H1 (cell line): ENCODE measurements around the gene TNNT1. TPM values are rescaled to one million over a fixed set of nuclear protein-coding genes. Genes with fewer than 3 reads are reported as not detected.

Experiments used
- ATF3 ChIP-seq: IDR thresholded peaks from 2 replicates; pipeline ENCODE4 v1.6.1; 2011; ENCODE audit warnings: low read depth, mild to moderate bottlenecking, low read length; ENCODE audit not compliant: insufficient read depth
- BCL11A ChIP-seq, 2 experiments: IDR thresholded peaks; one replicate each; pipeline ENCODE4 v1.6.1; 2011; ENCODE audit warnings: low read depth in 2 of 2, low read length in 2 of 2, mild to moderate bottlenecking in 2 of 2
- SP1 ChIP-seq: IDR thresholded peaks from 2 replicates; pipeline ENCODE4 v1.6.1; 2011; ENCODE audit warnings: low read depth, low read length
- polyA plus RNA-seq, 7 experiments: library from polyadenylated mRNA; depleted of rRNA in 3 of 7; stranded (reverse) in 5 of 7; unstranded in 2 of 7; fragments of >200 nt in 5 of 7; fragments of 200-250 nt in 2 of 7; gene quantifications; 1 replicate in 5 of 7; 2 replicates in 1 of 7; 4 replicates in 1 of 7; pipeline versions ENCODE4 v1.2.1 to v1.2.3, GENCODE V29; 2011 to 2013; ENCODE audit warnings: missing spikeins in 2 of 7, mixed read lengths in 2 of 7
- total RNA-seq: library from RNA; stranded (reverse); fragmentation: NEBNext Ultra II Directional; extraction: Animal tissue kit (Norgen Biotek cat#: 25700); gene quantifications from 2 replicates; pipeline ENCODE4 v1.2.1, GENCODE V29; 2021

The TNNT1 gene
- total and polyA plus RNA-seq, 2 of the 8 experiments (the other 6 are each of a cell fraction or from before 2014, with no cell fraction given), result 69.6 to 107 TPM

GRCh38 chr19:55112777-55113569 is 36.0 kb downstream of the TNNT1 start (continued):
- TF ChIP-seq ATF3 (no peak), SP1 (no peak), BCL11A (IDR thresholded peaks at IDR 0.05; ENCODE audit: low read depth in 2 of 2, low read length in 2 of 2) (no peak)
